SK-N-SH (cell line): ENCODE results near the gene LRTM2. TPM values are rescaled to one million over a fixed set of nuclear protein-coding genes. Genes with fewer than 3 reads are reported as not detected.
A peak's percentile ranks its signal among the peaks of the same experiment; 100 is the strongest.

ENCODE experiments used
- CTCF ChIA-PET: fragments of 300-600, 350-600 bp; formaldehyde crosslinking; extraction: SDS; loops from one replicate; lab custom pipeline; 2021; lab: Yijun Ruan, JAX
- POLR2A ChIA-PET: fragments of 350-600 bp; sonication (Branson Sonifier 250); formaldehyde crosslinking; extraction: SDS; loops from one replicate; lab custom pipeline; 2020; ENCODE audit warnings: antibody characterized with exemption, inconsistent platforms; lab: Yijun Ruan, JAX
- DNase-seq: peaks from one replicate; pipeline ENCODE4 v3.0.0; 2012
- H2AFZ ChIP-seq: fragments of 200-600 bp; sonication (generic); 2 replicates; pipeline ENCODE4 v1.8.1; 2016; ENCODE audit warnings: antibody characterized with exemption, mild to moderate bottlenecking, low read depth
- H3F3A ChIP-seq: fragments of 200-600 bp; sonication (generic); replicated peaks from 2 replicates; pipeline ENCODE3; 2016; ENCODE audit warnings: antibody characterized with exemption, mild to moderate bottlenecking; ENCODE audit not compliant: insufficient read depth
- H3K27ac ChIP-seq, 2 experiments: fragments of 200-500 bp in 1 of 2; fragments of 200-600 bp in 1 of 2; sonication (Bioruptor generic) in 1 of 2; sonication (generic), shearing (Covaris generic) in 1 of 2; 2 replicates each; pipeline versions ENCODE4 v1.5.1 to v1.6.1; 2014 to 2016; ENCODE audit warnings: low read depth in 2 of 2, inconsistent platforms in 1 of 2, low read length in 1 of 2, mild to moderate bottlenecking in 1 of 2, mixed read lengths in 1 of 2
- H3K27me3 ChIP-seq: fragments of 200-600 bp; sonication (generic), shearing (Covaris generic); 2 replicates; pipeline ENCODE4 v1.6.1; 2016; ENCODE audit warnings: mixed run types; ENCODE audit not compliant: insufficient read depth
- H3K36me3 ChIP-seq, 2 experiments: fragments of 200-500 bp in 1 of 2; fragments of 200-600 bp in 1 of 2; sonication (Bioruptor generic) in 1 of 2; sonication (generic) in 1 of 2; replicated peaks in 1 of 2; 2 replicates each; pipeline versions ENCODE3 to v1.5.1; 2014 to 2016; ENCODE audit warnings: low read length in 1 of 2, mild to moderate bottlenecking in 1 of 2; ENCODE audit not compliant: insufficient read depth in 2 of 2, control insufficient read depth in 1 of 2
- H3K4me1 ChIP-seq, 2 experiments: fragments of 200-500 bp in 1 of 2; fragments of 200-600 bp in 1 of 2; sonication (Bioruptor generic) in 1 of 2; sonication (generic), shearing (Covaris generic) in 1 of 2; 2 replicates each; pipeline versions ENCODE4 v1.5.1 to v1.6.1; 2014 to 2016; ENCODE audit warnings: low read depth in 1 of 2, low read length in 1 of 2, mixed run types in 1 of 2; ENCODE audit not compliant: insufficient read depth in 2 of 2, control insufficient read depth in 1 of 2
- H3K4me2 ChIP-seq: fragments of 200-600 bp; sonication (generic), shearing (Covaris generic); 2 replicates; pipeline ENCODE4 v1.6.1; 2017; ENCODE audit warnings: mixed run types
- H3K4me3 ChIP-seq, 2 experiments: fragments of 200-500 bp in 1 of 2; fragments of 200-600 bp in 1 of 2; sonication (Bioruptor generic) in 1 of 2; sonication (generic), shearing (Covaris generic) in 1 of 2; 2 replicates each; pipeline versions ENCODE4 v1.5.1 to v1.8.1; 2014 to 2016; ENCODE audit warnings: low read depth in 2 of 2, inconsistent platforms in 1 of 2, low read length in 1 of 2, mild to moderate bottlenecking in 1 of 2, mixed read lengths in 1 of 2, moderate library complexity in 1 of 2
- H3K79me2 ChIP-seq: fragments of 200-600 bp; sonication (generic); 2 replicates; pipeline ENCODE4 v1.8.1; 2017; ENCODE audit warnings: mild to moderate bottlenecking; ENCODE audit not compliant: insufficient read depth
- H3K9ac ChIP-seq: fragments of 200-600 bp; sonication (generic); 2 replicates; pipeline ENCODE4 v1.6.1; 2017; ENCODE audit warnings: mixed run types
- H3K9me2 ChIP-seq: fragments of 200-600 bp; sonication (generic); 2 replicates; pipeline ENCODE4 v1.6.1; 2017; ENCODE audit warnings: mixed run types
- H3K9me3 ChIP-seq: fragments of 200-600 bp; sonication (generic); 2 replicates; pipeline ENCODE4 v1.6.1; 2017; ENCODE audit warnings: mixed run types, mild to moderate bottlenecking, moderate library complexity
- H4K20me1 ChIP-seq: fragments of 200-600 bp; sonication (generic); 2 replicates; pipeline ENCODE4 v1.6.1; 2017; ENCODE audit warnings: mild to moderate bottlenecking, mixed run types; ENCODE audit not compliant: insufficient read depth
- EZH2phosphoT487 ChIP-seq: fragments of 200-600 bp; sonication (generic); IDR thresholded peaks from 2 replicates; pipeline ENCODE4 v1.6.1; 2017; ENCODE audit warnings: low read depth, mixed run types, mild to moderate bottlenecking, antibody characterized with exemption, moderate library complexity, borderline replicate concordance
- FOXM1 ChIP-seq: IDR thresholded peaks from 2 replicates; pipeline ENCODE4 v1.4.0; 2012; ENCODE audit warnings: low read depth, mild to moderate bottlenecking
- GABPA ChIP-seq: IDR thresholded peaks from 2 replicates; pipeline ENCODE4 v1.4.0; 2012; ENCODE audit warnings: low read depth, mild to moderate bottlenecking
- GATA2 ChIP-seq: sonication (generic); formaldehyde crosslinking; IDR thresholded peaks from 2 replicates; pipeline ENCODE4 v1.5.0; 2020; ENCODE audit warnings: mild to moderate bottlenecking, missing genetic modification reagents
- MXI1 ChIP-seq: IDR thresholded peaks from 2 replicates; pipeline ENCODE4 v1.6.1; 2012; ENCODE audit warnings: mild to moderate bottlenecking, low read depth, low read length, improper control_type of control experiment
- NFIC ChIP-seq: IDR thresholded peaks from 2 replicates; pipeline ENCODE4 v1.4.0; 2012; ENCODE audit warnings: borderline replicate concordance
- REST ChIP-seq: IDR thresholded peaks from 2 replicates; pipeline ENCODE4 v1.6.1; 2012; ENCODE audit warnings: mild to moderate bottlenecking, low read depth, low read length, moderate library complexity
- RXRA ChIP-seq: IDR thresholded peaks from 2 replicates; pipeline ENCODE4 v1.4.0; 2012; ENCODE audit warnings: low read depth, mild to moderate bottlenecking, borderline replicate concordance
- SIN3A ChIP-seq: IDR thresholded peaks from 2 replicates; pipeline ENCODE4 v1.6.1; 2012; ENCODE audit warnings: low read depth, mild to moderate bottlenecking, low read length, moderate library complexity, borderline replicate concordance
- TEAD4 ChIP-seq: IDR thresholded peaks from 2 replicates; pipeline ENCODE4 v1.4.0; 2012; ENCODE audit warnings: mild to moderate bottlenecking, borderline replicate concordance; ENCODE audit not compliant: insufficient read depth
- WGBS: methylation state at CpG from one replicate; pipeline ENCODE4 v1.1.6; 2017; ENCODE audit warnings: low lambda C conversion rate; 5-methylcytosine and 5-hydroxymethylcytosine counted together
- polyA plus RNA-seq, 3 experiments: library from polyadenylated mRNA; depleted of rRNA; stranded (reverse); fragments of >200 nt; gene quantifications; 2 replicates each; pipeline ENCODE4 v1.2.3, GENCODE V29; 2012
- TF ChIP-seq, protein P1 (sequence below): IDR thresholded peaks from 2 replicates; pipeline ENCODE4 v1.4.0; 2012; ENCODE audit warnings: low read depth

Gene LRTM2
- polyA plus RNA-seq, 1 of the 3 experiments (the other 2 are of a cell fraction), result not detected

DNA sequence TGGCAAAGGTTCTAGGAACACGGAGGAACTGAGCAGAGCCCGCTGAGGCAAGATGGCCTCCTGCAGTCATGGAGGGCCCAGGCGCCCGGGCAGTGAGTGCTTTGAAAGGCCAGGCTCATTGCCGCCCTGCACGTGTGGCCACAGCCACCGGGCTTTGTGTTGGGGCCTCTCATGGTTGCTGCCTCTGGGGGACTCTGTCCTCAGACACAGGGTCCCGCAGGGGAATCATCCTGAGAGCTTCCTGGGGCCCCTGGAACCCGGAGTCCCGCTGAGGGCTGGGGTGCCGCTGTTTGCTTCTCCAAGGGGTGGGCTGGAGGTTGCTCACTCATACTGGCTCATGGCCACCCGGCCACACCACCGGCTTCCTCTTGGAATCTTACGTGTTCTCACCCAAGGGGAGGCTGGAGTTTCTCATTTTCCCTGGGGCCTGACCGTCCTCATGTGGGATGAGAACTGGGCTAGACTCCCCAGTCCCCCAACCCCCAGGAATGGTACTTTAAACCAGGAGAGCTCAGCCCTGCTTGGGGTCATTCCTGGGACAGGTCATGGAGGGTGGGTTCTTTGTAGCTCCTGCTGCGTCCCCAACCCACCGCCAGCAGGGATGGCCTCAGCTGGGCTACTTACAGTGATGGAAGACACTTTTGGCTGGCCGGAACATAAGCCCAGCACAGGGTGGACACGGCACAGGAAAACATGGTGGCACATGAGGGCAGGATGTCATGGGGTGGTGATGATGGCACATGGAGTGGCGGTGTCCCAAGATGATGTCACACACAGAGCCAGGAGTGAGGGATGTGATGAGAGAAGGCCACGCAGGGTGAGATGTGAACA is 21.1 kb upstream of the LRTM2 start:
- Histone ChIP-seq H3K79me2 (no peaks in the 10 kb centered on the region), H3K4me2 (no peak overlapping the region), H3K9me3 (no peaks in the 10 kb centered on the region), H3K4me1 (peaks cover 0 to 36% of the 10 kb centered on the region in 2 experiments; a peak in 1 of 4 replicates), H4K20me1 (no peaks in the 10 kb centered on the region), H3K27me3 (no peaks in the 10 kb centered on the region), H3K27ac (no peak overlapping the region), H2AFZ (no peak overlapping the region), H3F3A (no peaks in the 10 kb centered on the region), H3K9me2 (no peaks in the 10 kb centered on the region), H3K9ac (no peak overlapping the region), H3K36me3 (no peaks in the 10 kb centered on the region), H3K4me3 (no peak overlapping the region)
- TF ChIP-seq FOXM1 (no peak), EZH2phosphoT487 (no peak), GABPA (no peak), SIN3A (no peak), RXRA (no peak), NFIC (no peak), REST (no peak), TEAD4 (no peak), GATA2 (CRISPR knock-in tag) (no peak)
- DNase-seq, result peak; percentile 11
- 88% methylated on average over 15 of the region's 21 CpGs for WGBS
- ChIA-PET CTCF (interaction anchor here (0.7 to 17.5 kb wide), 4 partner anchors 115 to 167 kb away, joined by 3 to 349 read pairs (median 88); partner anchors contain the start of gene WNT5B), POLR2A (no interaction called here)

- H3K9ac ChIP-seq, result no peak overlapping the region
- no peak overlapping the region for H3K4me3 ChIP-seq
- CTCF ChIA-PET, result interaction anchor here (0.8 to 17.5 kb wide), 7 partner anchors 9 to 786 kb away, joined by 3 to 349 read pairs (median 4); no protein-coding TSS in a partner anchor
- 75% methylated on average over 6 of the region's 12 CpGs for WGBS
- H3K4me1 ChIP-seq, result peaks cover 0 to 37% of the 10 kb centered on the region in 2 experiments; a peak in 1 of 4 replicates
- TF ChIP-seq MXI1 (no peak), FOXM1 (no peak), GABPA (no peak)
- TF ChIP-seq, protein P1, sequence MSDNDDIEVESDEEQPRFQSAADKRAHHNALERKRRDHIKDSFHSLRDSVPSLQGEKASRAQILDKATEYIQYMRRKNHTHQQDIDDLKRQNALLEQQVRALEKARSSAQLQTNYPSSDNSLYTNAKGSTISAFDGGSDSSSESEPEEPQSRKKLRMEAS, result no peak
- TF ChIP-seq, all 33 proteins: peak for 0
- H3K9me3 ChIP-seq, result no peaks in the 10 kb centered on the region
- no peak overlapping the region for H3K4me2 ChIP-seq
- H4K20me1 ChIP-seq, result no peaks in the 10 kb centered on the region
- no peaks in the 10 kb centered on the region for H3K79me2 ChIP-seq
- peak; percentile 18 for DNase-seq
- no peak overlapping the region; a peak in 1 of 4 replicates for H3K27ac ChIP-seq
- no peaks in the 10 kb centered on the region for H3K27me3 ChIP-seq
- no peaks in the 10 kb centered on the region for H3F3A ChIP-seq
- no peaks in the 10 kb centered on the region for H3K9me2 ChIP-seq
- POLR2A ChIA-PET, result no interaction called here
- no peaks in the 10 kb centered on the region for H3K36me3 ChIP-seq
- no peak overlapping the region for H2AFZ ChIP-seq
Observed at GRCh38 chr12:1799882-1800400, 20.4 kb upstream of the LRTM2 start.
